GM12891 (cell line): ENCODE results near the gene TMEM132E.

ENCODE experiments used
- DNase-seq: peaks from one replicate; pipeline ENCODE4 v3.0.0; 2011; ENCODE audit warnings: low spot score; ENCODE audit not compliant: insufficient read length
- FAIRE-seq: peaks from 2 replicates; lab custom pipeline; 2011; peaks lifted over from hg19 to GRCh38; lab: Jason Lieb, UNC
- PAX5 ChIP-seq: IDR thresholded peaks from 2 replicates; pipeline ENCODE4 v1.6.1; 2011; ENCODE audit warnings: low read length, moderate library complexity, mild to moderate bottlenecking; ENCODE audit not compliant: insufficient read depth, severe bottlenecking
- POLR2A ChIP-seq: IDR thresholded peaks from 2 replicates; pipeline ENCODE4 v1.6.1; 2011; ENCODE audit warnings: low read depth, low read length, control low read depth
- POLR2AphosphoS5 ChIP-seq: IDR thresholded peaks from 2 replicates; pipeline ENCODE4 v1.6.1; 2011; ENCODE audit warnings: low read depth, low read length, control low read depth
- POU2F2 ChIP-seq: IDR thresholded peaks from 2 replicates; pipeline ENCODE4 v1.6.1; 2011; ENCODE audit warnings: low read depth, mild to moderate bottlenecking, control low read depth, low read length, moderate library complexity
- SPI1 ChIP-seq: IDR thresholded peaks from 2 replicates; pipeline ENCODE4 v1.6.1; 2011; ENCODE audit warnings: low read depth, low read length, control low read depth
- TAF1 ChIP-seq: IDR thresholded peaks from 2 replicates; pipeline ENCODE4 v1.6.1; 2011; ENCODE audit warnings: low read depth, low read length, control low read depth

Gene TMEM132E

DNA sequence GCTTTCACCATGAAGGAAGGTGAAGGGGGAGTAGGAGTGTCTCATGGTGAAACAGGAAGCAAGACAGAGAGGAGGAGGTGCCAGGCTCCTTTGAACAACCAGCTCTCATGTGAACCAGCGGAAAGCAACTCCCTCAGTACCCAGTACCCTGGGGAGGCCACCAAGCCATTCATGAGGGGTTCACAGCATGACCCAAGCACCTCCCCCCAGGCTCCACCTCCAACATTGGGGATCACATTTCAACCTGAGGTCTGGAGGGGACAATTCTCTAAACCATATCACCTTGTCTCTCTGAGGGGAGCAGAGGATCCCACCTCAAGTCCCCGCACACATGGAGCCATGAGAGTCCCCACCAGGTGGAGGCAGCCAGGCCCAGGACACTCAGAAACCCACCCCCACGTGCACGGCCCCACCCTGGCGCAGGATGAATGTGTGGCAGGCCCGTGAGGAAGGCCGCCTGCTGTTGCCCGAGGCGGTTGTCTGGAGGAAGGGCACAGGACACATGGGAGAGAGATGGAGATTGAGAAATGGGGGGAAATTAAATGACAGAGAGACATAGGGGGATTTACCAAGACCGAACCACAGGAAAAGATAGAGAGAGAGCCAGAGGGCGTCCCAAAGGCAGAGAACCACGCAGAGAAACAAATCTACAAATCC, 85.9 kb downstream of the TMEM132E start:
- TF ChIP-seq POLR2AphosphoS5, result no peak
- no peak for TF ChIP-seq POLR2A
- no peak for TF ChIP-seq SPI1
- TF ChIP-seq TAF1, result no peak
- TF ChIP-seq POU2F2, result no peak
- TF ChIP-seq PAX5, result no peak
- FAIRE-seq, result no peak
- DNase-seq, result no peak

DNA sequence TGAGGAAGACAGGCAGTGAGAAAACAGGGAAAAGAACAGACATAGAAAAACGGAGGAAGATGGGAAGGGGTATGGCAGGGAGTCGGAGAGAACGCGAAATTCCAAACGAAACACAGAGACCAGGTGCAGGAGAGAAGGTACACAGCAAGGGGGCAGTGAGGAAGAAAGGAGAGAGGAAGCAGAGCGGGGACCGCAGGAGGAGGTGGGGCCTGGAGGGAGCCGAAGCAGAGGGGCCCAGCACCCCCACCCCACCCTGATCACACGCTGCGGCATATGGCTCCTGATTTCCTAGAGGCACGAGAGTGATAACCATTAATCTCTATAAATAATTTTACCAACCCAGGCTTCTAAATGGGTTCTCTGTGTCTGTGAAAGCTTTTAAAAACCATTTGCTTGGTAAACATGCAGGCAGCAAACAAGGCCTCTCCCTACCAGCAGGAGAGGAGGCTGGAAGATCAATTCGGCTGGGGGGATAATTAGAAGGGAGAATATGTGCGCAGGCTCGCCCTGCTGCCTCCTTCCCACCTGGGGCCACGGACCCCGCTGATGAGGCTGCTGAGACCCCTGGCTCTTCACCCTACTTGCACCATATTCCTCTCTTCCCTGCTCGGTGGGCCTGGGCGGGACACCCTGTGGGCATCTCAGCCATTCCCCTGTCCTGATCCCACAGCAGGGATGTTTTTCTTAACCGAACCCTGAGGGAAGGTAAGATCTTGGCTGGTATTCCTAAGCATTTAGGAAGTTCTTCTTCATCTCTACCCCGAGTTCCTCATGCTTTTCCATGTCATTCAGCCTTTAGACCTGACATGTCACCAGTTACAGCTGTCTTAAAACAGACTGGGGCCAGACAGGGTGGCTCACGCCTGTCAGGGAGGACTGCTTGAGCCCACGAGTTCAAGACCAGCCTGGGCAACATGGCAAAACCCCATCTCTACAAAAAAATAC, 86.7 kb downstream of the TMEM132E start:
- DNase-seq (no peak), FAIRE-seq (no peak)
- TF ChIP-seq PAX5 (no peak), SPI1 (no peak), POU2F2 (no peak), POLR2A (no peak), POLR2AphosphoS5 (no peak), TAF1 (no peak)

DNA sequence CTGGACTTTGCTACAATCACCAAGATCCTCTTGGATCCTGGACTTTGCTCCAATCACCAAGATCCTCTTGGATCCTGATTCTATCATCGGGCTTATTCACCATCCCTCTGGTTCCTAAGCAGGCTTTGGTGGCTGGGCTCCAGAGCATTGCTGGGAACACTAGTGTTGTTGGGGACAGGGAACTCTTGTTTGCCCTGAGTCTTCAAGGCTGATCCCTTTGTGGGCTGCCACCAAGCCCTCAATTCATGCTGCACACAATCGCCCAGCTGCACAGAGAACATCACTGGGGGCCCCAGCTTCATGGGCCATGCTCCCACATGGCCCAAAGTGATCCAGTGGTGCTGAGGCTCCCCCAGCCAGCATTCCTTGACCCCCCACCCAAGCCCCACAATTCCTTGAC, 88.3 kb downstream of the TMEM132E start:
- FAIRE-seq, result no peak
- DNase-seq, result no peak
- TF ChIP-seq SPI1 (no peak), PAX5 (no peak), TAF1 (no peak), POU2F2 (no peak), POLR2A (no peak), POLR2AphosphoS5 (no peak)

DNA sequence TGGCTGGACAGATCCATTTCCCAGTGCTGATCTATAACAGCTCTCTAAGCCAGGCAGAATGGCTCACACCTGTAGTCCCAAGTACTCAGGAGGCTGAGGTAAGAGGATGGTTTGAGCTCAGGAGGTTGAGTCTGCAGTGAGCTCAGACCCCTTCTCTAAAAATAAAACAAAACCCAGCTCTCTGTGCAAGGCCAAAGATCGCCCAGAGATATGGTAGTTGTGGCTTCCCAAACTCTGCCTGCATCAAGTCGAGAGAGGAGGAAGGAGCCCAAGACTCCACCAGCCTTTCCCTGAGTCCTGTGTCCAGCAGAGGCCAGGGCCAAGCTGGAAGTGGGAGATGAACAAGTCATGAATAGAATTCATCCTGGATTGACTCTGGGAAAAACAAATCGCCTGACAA, 88.8 kb downstream of the TMEM132E start:
- FAIRE-seq (no peak), DNase-seq (no peak)
- TF ChIP-seq TAF1 (no peak), POU2F2 (no peak), POLR2AphosphoS5 (no peak), PAX5 (no peak), POLR2A (no peak), SPI1 (no peak)

DNA sequence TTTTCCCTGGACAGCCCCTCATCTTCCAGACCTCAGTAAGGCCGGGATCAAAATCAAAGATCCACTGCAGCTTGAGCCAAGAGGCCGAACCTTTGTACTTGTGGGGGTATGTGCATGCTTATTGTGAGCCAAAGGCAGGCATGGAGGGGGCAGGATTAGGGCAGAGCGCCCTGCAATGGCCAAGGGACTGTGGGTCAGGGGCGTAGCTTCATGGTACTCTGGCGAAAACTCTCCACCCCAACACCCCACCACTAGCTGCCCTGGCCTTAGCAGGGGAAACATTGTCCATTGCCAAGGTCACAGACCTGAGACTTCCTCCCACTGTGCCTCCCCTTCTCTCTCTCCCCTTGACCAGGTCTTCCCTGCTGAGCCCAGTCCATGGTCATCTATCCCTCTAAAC, 90.1 kb downstream of the TMEM132E start:
- FAIRE-seq (no peak), DNase-seq (no peak)
- no peak for TF ChIP-seq POLR2AphosphoS5
- TF ChIP-seq POU2F2, result no peak
- TF ChIP-seq PAX5, result no peak
- TF ChIP-seq POLR2A, result no peak
- TF ChIP-seq SPI1, result no peak
- no peak for TF ChIP-seq TAF1

DNA sequence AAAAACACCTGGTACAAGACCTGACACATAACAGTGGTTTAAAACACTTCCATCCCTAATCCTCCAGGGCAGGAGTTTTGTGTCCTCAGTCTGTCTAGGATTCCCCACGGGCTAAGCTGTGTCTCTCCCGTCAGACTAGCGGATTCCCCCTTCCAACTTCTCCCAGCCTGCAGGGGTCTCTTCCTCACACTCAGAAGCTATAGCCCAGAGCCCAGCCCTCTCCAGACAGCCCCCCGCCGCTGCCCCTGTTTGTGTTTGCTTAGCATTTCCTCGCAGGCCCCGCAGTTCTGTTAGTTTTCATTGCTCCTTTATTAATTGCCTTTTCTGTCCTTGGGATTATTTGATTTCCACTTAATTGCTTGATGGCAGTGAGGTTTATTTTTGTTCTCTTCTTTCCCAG, 91.2 kb downstream of the TMEM132E start:
- FAIRE-seq, result no peak
- no peak for DNase-seq

DNA sequence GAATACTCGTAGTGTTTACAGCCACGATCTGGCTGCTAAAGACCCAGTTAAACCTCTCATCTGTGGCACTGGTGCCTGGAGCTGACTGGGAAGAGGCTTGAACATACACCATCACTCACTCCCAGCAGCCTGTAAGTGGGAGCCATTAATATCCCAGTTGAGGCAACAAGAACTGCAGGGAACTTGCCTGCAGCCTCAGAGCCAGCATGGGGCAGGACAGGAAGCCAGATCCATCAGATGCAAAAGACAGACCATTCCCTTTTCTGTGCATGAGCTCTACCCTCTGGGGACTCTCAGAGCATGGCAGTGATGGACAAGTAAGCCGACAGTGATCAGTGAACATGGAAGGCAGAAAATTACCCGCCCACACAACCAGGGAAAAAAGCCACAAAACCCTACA, 91.8 kb downstream of the TMEM132E start:
- TF ChIP-seq POLR2A (no peak), POLR2AphosphoS5 (no peak), TAF1 (no peak), PAX5 (no peak), POU2F2 (no peak), SPI1 (no peak)
- DNase-seq (no peak), FAIRE-seq (no peak)

More for the DNA sequence above, 91.2 kb downstream of the TMEM132E start:
- no peak for TF ChIP-seq PAX5
- TF ChIP-seq POLR2AphosphoS5, result no peak
- TF ChIP-seq SPI1, result no peak
- TF ChIP-seq POLR2A, result no peak
- TF ChIP-seq POU2F2, result no peak
- no peak for TF ChIP-seq TAF1

DNA sequence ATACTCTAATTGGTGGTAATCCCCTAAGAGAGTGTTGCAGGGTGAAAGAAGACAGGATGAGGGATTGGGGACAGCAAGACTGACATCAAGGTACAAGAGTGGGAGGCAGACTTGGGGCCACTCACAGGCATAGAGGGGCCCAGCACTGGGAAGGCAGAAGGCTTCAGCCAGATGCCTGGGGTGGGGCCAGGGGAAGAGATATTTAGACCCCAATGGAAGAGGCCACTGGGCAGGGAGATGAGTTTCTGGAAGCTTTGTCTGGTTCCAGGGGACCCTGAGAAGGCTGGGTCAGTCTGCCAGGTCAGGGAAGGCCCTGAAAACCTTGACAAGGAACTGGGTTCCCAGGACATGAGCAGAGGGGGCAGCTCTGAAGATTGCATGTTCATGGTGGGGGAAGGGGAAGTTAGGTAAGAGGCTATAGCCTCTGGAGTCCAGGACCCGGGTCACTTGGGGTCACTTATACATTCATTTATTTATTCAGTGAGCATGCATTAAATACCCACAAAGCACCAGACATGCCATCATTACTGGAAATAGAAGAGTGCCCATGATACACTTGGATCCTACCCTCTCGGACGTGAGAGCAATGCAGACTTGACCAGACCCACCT, 92.9 kb downstream of the TMEM132E start:
- DNase-seq (no peak), FAIRE-seq (no peak)
- TF ChIP-seq POLR2AphosphoS5, result no peak
- TF ChIP-seq PAX5, result no peak
- TF ChIP-seq POLR2A, result no peak
- no peak for TF ChIP-seq TAF1
- no peak for TF ChIP-seq SPI1
- TF ChIP-seq POU2F2, result no peak
